CD14-positive monocyte (primary cell): ENCODE results near the gene DMRTA2. TPM values are rescaled to one million over a fixed set of nuclear protein-coding genes. Genes with fewer than 3 reads are reported as not detected.

Experiments used
- DNase-seq, 3 donors: peaks; one replicate each; pipeline ENCODE4 v3.0.0-alpha.2; 2011 to 2022
- H2AFZ ChIP-seq: 2 replicates; pipeline ENCODE4 v1.6.0; 2012; ENCODE audit warnings: mild to moderate bottlenecking, low read depth, low read length, inconsistent platforms; ENCODE audit not compliant: insufficient read depth, poor library complexity, severe bottlenecking
- H3K27ac ChIP-seq, 2 donors: 1 replicate in 1 of 2; 2 replicates in 1 of 2; pipeline ENCODE4 v1.5.1; 2012 to 2013; ENCODE audit warnings: low read length in 2 of 2, control low read depth in 1 of 2, inconsistent platforms in 1 of 2, low read depth in 1 of 2, mild to moderate bottlenecking in 1 of 2
- H3K27me3 ChIP-seq, 2 donors: one replicate each; pipeline versions ENCODE4 v1.6.0 to v1.6.1; 2011 to 2013; ENCODE audit warnings: low read length in 2 of 2; ENCODE audit not compliant: control insufficient read depth in 2 of 2, insufficient read depth in 2 of 2
- H3K36me3 ChIP-seq, 2 donors: replicated peaks in 1 of 2; 1 replicate in 1 of 2; 2 replicates in 1 of 2; pipeline versions ENCODE4 v1.5.1 to v1.6.1; 2012 to 2013; ENCODE audit warnings: low read length in 2 of 2, control low read depth in 1 of 2, inconsistent platforms in 1 of 2, mild to moderate bottlenecking in 1 of 2; ENCODE audit not compliant: insufficient read depth in 2 of 2, control insufficient read depth in 1 of 2
- H3K4me1 ChIP-seq, 2 donors: 1 replicate in 1 of 2; 2 replicates in 1 of 2; pipeline versions ENCODE4 v1.5.1 to v1.6.1; 2012 to 2013; ENCODE audit warnings: low read length in 2 of 2, control low read depth in 1 of 2, inconsistent platforms in 1 of 2, mild to moderate bottlenecking in 1 of 2, moderate library complexity in 1 of 2; ENCODE audit not compliant: insufficient read depth in 2 of 2, control insufficient read depth in 1 of 2
- H3K4me2 ChIP-seq: replicated peaks from 2 replicates; pipeline ENCODE3; 2012; ENCODE audit warnings: low read length, moderate library complexity, mild to moderate bottlenecking; ENCODE audit not compliant: poor library complexity, severe bottlenecking; ENCODE audit errors: extremely low read depth
- H3K4me3 ChIP-seq, 3 experiments: fragments of 200-600 bp in 1 of 3; sonication (generic) in 1 of 3; replicated peaks in 1 of 3; 1 replicate in 2 of 3; 2 replicates in 1 of 3; pipeline ENCODE4 v1.5.1; 2011 to 2013; ENCODE audit warnings: low read length in 3 of 3, mild to moderate bottlenecking in 3 of 3, control low read depth in 2 of 3, low read depth in 2 of 3, inconsistent platforms in 1 of 3, moderate library complexity in 1 of 3
- H3K79me2 ChIP-seq: 2 replicates; pipeline ENCODE4 v1.6.0; 2012; ENCODE audit warnings: mild to moderate bottlenecking, control low read depth, inconsistent platforms, low read length, moderate library complexity; ENCODE audit not compliant: insufficient read depth
- H3K9ac ChIP-seq: 2 replicates; pipeline ENCODE4 v1.6.0; 2017; ENCODE audit warnings: low read length, mild to moderate bottlenecking; ENCODE audit not compliant: insufficient read depth, poor library complexity, severe bottlenecking
- H3K9me3 ChIP-seq, 2 donors: replicated peaks in 1 of 2; 1 replicate in 1 of 2; 2 replicates in 1 of 2; pipeline versions ENCODE4 v1.5.1 to v1.6.1; 2012 to 2013; ENCODE audit warnings: low read length in 2 of 2, control low read depth in 1 of 2; ENCODE audit not compliant: control insufficient read depth in 1 of 2, insufficient read depth in 1 of 2
- H4K20me1 ChIP-seq: 2 replicates; pipeline ENCODE4 v1.6.0; 2012; ENCODE audit warnings: mild to moderate bottlenecking, low read length, control low read depth, moderate library complexity; ENCODE audit not compliant: insufficient read depth
- H3K27ac Mint-ChIP-seq, 7 donors: one replicate each; pipeline ENCODE4 v1.8.0; 2020; ENCODE audit warnings: mild to moderate bottlenecking in 7 of 7, mixed read lengths in 7 of 7, moderate library complexity in 6 of 7, inconsistent platforms in 2 of 7
- H3K27me3 Mint-ChIP-seq, 3 donors: one replicate each; pipeline ENCODE4 v1.8.0; 2021 to 2022; ENCODE audit warnings: low read depth in 3 of 3, mild to moderate bottlenecking in 3 of 3, mixed read lengths in 3 of 3, moderate library complexity in 3 of 3, inconsistent platforms in 1 of 3
- H3K36me3 Mint-ChIP-seq, 2 donors: one replicate each; pipeline ENCODE4 v1.8.0; 2020; ENCODE audit warnings: mixed read lengths in 2 of 2, inconsistent platforms in 1 of 2, mild to moderate bottlenecking in 1 of 2
- H3K4me1 Mint-ChIP-seq: one replicate; pipeline ENCODE4 v1.8.0; 2020; ENCODE audit warnings: mild to moderate bottlenecking, mixed read lengths
- H3K4me3 Mint-ChIP-seq, 2 donors: one replicate each; pipeline ENCODE4 v1.8.0; 2020; ENCODE audit warnings: mild to moderate bottlenecking in 2 of 2, mixed read lengths in 2 of 2, moderate library complexity in 1 of 2
- H3K9me3 Mint-ChIP-seq, 7 donors: one replicate each; pipeline ENCODE4 v1.8.0; 2020 to 2022; ENCODE audit warnings: mixed read lengths in 7 of 7, mild to moderate bottlenecking in 6 of 7, moderate library complexity in 6 of 7, inconsistent platforms in 2 of 7
- CTCF ChIP-seq: fragments of 200-600 bp; IDR thresholded peaks from one replicate; pipeline ENCODE4 v1.8.0; 2022; ENCODE audit warnings: antibody characterized with exemption, mild to moderate bottlenecking
- WGBS: methylation state at CpG from one replicate; pipeline ENCODE4 v1.1.5; 2013; ENCODE audit warnings: missing lambda C conversion rate; ENCODE audit not compliant: insufficient coverage; 5-methylcytosine and 5-hydroxymethylcytosine counted together
- intact Hi-C, 2 donors: fragments of 100-400 bp; cut with micrococcal nuclease; formaldehyde crosslinking; loops; one replicate each; pipeline versions ENCODE4 v1.15.0 to v1.15.1; 2023
- polyA plus RNA-seq, 3 donors: library from polyadenylated mRNA; depleted of rRNA in 1 of 3; unstranded in 2 of 3; stranded (reverse) in 1 of 3; fragments of 300-500 nt in 2 of 3; fragments of >200 nt in 1 of 3; fragmentation: Illumina TruSeq in 2 of 3; gene quantifications; 1 replicate in 2 of 3; 2 replicates in 1 of 3; pipeline ENCODE4 v1.2.3, GENCODE V29; 2012 to 2021

DMRTA2 gene
- polyA plus RNA-seq, 3 donors = not detected

DNA sequence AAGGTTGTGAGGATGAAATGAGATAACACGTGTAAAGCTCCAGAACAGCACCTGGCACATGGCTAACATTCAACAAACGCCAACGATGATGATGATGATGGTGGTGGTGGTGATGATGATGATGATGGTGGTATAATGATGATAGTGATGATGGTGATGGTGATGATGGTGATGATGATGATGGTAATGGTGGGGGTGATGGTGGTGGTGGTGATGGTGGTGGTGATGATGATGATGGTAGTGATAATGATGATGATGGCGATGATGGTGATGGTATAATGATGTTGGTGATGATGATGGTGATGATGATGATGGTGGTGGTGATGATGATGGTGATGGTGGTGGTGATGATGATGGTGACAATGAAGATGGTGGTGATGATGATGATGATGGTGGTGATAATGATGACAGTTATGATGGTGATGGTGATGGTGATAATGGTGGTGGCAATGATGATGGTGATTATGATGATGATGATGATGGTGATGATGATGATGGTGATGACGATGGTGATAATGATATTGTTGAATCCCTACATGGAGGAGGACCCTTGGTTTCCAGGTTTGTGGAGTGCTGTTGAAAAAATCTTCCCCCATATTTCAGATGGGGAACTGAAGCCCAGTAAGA lies 54.1 kb downstream of the DMRTA2 start:
- no peaks in the 10 kb centered on the region for H3K9me3 ChIP-seq
- Mint-ChIP-seq H3K9me3 (peaks cover 0 to 4% (median 0%) of the 10 kb centered on the region in 7 donors), H3K27ac (no peak overlapping the region), H3K27me3 (peaks cover 31 to 51% (median 32%) of the 10 kb centered on the region in 3 donors), H3K4me3 (no peak overlapping the region), H3K36me3 (no peaks in the 10 kb centered on the region), H3K4me1 (peaks cover 3% of the 10 kb centered on the region)
- H3K79me2 ChIP-seq = no peaks in the 10 kb centered on the region
- H3K4me3 ChIP-seq = no peak overlapping the region
- intact Hi-C loops = loop anchor here (5.0 kb wide), 2 partner anchors 238 to 333 kb away; no protein-coding TSS in a partner anchor
- no peak overlapping the region for H3K9ac ChIP-seq
- no peak overlapping the region for H3K27ac ChIP-seq
- DNase-seq = no peak
- peaks cover 5 to 27% of the 10 kb centered on the region in 2 donors for H3K27me3 ChIP-seq
- H3K4me1 ChIP-seq = no peaks in the 10 kb centered on the region
- 100% methylated on average over 2 of the region's 5 CpGs for WGBS
- H2AFZ ChIP-seq = no peak overlapping the region
- no peak for TF ChIP-seq CTCF
- no peaks in the 10 kb centered on the region for H3K36me3 ChIP-seq
- no peaks in the 10 kb centered on the region for H4K20me1 ChIP-seq
- no peak overlapping the region for H3K4me2 ChIP-seq

- no peaks in the 10 kb centered on the region for H3K4me1 ChIP-seq
- TF ChIP-seq CTCF = peak; percentile 83
- Mint-ChIP-seq H3K36me3 (no peaks in the 10 kb centered on the region), H3K9me3 (no peaks in the 10 kb centered on the region), H3K4me1 (peaks cover 3% of the 10 kb centered on the region), H3K27me3 (peaks cover 37 to 57% (median 39%) of the 10 kb centered on the region in 3 donors), H3K4me3 (peak overlapping the region in 1 of 2 donors; percentile 28), H3K27ac (no peak overlapping the region)
- WGBS = 21% methylated on average over 18 of the region's 31 CpGs
- no peak overlapping the region for H3K4me2 ChIP-seq
- intact Hi-C loops = loop anchor here (5.0 kb wide), 2 partner anchors 239 to 334 kb away; no protein-coding TSS in a partner anchor
- H3K36me3 ChIP-seq = no peaks in the 10 kb centered on the region
- H4K20me1 ChIP-seq = no peaks in the 10 kb centered on the region
- no peak overlapping the region for H2AFZ ChIP-seq
- no peak for DNase-seq
- no peaks in the 10 kb centered on the region for H3K9me3 ChIP-seq
- H3K27ac ChIP-seq = no peak overlapping the region
- H3K27me3 ChIP-seq = peaks cover 5 to 27% of the 10 kb centered on the region in 2 donors
- no peak overlapping the region for H3K4me3 ChIP-seq
- H3K9ac ChIP-seq = no peak overlapping the region
- H3K79me2 ChIP-seq = no peaks in the 10 kb centered on the region
These were observed 54.9 kb downstream of the DMRTA2 start for GRCh38 chr1:50368179-50369007.
